ENCODE measurements around the gene PALLD. TPM values are rescaled to one million over a fixed set of nuclear protein-coding genes. Genes with fewer than 3 reads are reported as not detected.

The PALLD gene
- polyA plus RNA-seq, 3 donors, result 6.1 to 11.8 (median 9.9) TPM

DNA sequence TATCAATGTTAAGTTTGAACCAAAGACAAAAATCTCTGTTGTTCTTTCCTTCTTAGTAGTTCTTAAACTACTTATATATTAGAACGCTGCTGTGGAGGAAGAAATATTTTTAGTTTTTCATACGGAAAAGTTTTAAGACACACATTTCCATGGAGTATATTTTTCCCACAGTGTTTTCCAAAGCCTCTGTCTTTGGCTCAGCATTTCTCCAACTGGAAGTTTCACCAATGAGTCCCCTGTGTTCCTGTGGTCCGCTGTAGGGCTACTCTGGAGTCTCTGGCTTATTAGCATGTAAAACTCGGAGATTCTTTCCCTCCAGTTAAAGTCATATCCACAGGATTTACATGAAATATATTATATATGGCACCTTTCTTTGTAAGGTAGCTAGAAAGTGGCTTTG lies 264.2 kb downstream of the PALLD start:
- Histone ChIP-seq H3K9me3 (replicated peaks in 1 of 2; ENCODE audit: control insufficient read depth in 1 of 2, insufficient read depth in 1 of 2, low read length in 2 of 2) (no peaks in the 10 kb centered on the region), H4K20me1 (ENCODE audit: insufficient read depth, low read length) (no peaks in the 10 kb centered on the region), H3K4me1 (ENCODE audit: control insufficient read depth in 1 of 2, insufficient read depth in 2 of 2, low read length in 2 of 2) (peaks cover 13% of the 10 kb centered on the region in 2 donors), H3K36me3 (replicated peaks in 1 of 2; ENCODE audit: control insufficient read depth in 1 of 2, insufficient read depth in 2 of 2, low read length in 2 of 2) (no peaks in the 10 kb centered on the region), H3K4me2 (replicated peaks; ENCODE audit: extremely low read depth, low read length, poor library complexity, severe bottlenecking) (no peak overlapping the region), H3K4me3 (replicated peaks in 1 of 3; ENCODE audit: low read depth in 2 of 3, low read length in 3 of 3) (no peak overlapping the region), H2AFZ (ENCODE audit: insufficient read depth, low read depth, low read length, poor library complexity, severe bottlenecking) (no peak overlapping the region), H3K9ac (ENCODE audit: insufficient read depth, low read length, poor library complexity, severe bottlenecking) (no peak overlapping the region), H3K27me3 (ENCODE audit: control insufficient read depth in 2 of 2, insufficient read depth in 2 of 2, low read length in 2 of 2) (no peaks in the 10 kb centered on the region), H3K27ac (ENCODE audit: low read depth in 1 of 2, low read length in 2 of 2) (no peak overlapping the region), H3K79me2 (ENCODE audit: insufficient read depth, low read length) (no peaks in the 10 kb centered on the region)
- no peaks in the 10 kb centered on the region for H3K9me3 Mint-ChIP-seq
- H3K4me1 Mint-ChIP-seq, result peaks cover 15% of the 10 kb centered on the region
- intact Hi-C loops (cut with micrococcal nuclease), result no loop called here
- H3K27ac Mint-ChIP-seq, result no peak overlapping the region
- WGBS (ENCODE audit: insufficient coverage), result no CpG with 5 or more reads among the region's 4 CpGs
- H3K4me3 Mint-ChIP-seq, result no peak overlapping the region
- DNase-seq, result no peak
- TF ChIP-seq, protein P1, sequence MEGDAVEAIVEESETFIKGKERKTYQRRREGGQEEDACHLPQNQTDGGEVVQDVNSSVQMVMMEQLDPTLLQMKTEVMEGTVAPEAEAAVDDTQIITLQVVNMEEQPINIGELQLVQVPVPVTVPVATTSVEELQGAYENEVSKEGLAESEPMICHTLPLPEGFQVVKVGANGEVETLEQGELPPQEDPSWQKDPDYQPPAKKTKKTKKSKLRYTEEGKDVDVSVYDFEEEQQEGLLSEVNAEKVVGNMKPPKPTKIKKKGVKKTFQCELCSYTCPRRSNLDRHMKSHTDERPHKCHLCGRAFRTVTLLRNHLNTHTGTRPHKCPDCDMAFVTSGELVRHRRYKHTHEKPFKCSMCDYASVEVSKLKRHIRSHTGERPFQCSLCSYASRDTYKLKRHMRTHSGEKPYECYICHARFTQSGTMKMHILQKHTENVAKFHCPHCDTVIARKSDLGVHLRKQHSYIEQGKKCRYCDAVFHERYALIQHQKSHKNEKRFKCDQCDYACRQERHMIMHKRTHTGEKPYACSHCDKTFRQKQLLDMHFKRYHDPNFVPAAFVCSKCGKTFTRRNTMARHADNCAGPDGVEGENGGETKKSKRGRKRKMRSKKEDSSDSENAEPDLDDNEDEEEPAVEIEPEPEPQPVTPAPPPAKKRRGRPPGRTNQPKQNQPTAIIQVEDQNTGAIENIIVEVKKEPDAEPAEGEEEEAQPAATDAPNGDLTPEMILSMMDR (IDR thresholded peaks at IDR 0.05), result no peak
- peaks cover 0 to 3% (median 0%) of the 10 kb centered on the region in 3 donors for H3K27me3 Mint-ChIP-seq (ENCODE audit: low read depth in 3 of 3)
- no peaks in the 10 kb centered on the region for H3K36me3 Mint-ChIP-seq

DNA sequence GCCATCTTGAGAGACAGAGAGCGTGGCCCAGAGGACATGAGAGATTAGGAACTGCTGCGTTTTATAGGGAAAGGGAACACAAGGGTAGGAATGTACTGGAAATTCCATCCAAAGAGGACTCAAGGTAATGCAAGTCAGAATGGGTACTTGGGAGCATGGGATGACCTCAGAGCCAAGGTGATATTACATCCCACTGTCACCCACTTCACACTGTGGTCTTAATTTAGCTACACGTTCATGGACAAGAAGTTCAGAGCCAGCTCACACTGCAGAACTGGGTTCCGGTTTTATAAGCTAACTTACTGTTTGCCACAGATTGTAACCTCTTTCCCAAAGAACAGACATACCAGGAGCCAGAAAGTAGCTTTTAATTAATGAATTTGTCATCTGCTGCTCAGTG lies 268.5 kb downstream of the PALLD start:
- H3K9ac ChIP-seq (ENCODE audit: insufficient read depth, low read length, poor library complexity, severe bottlenecking), result no peak overlapping the region
- WGBS (ENCODE audit: insufficient coverage), result 90% methylated on average over 3 of the region's 4 CpGs

More for the DNA sequence above, 268.5 kb downstream of the PALLD start:
- Histone ChIP-seq H3K79me2 (ENCODE audit: insufficient read depth, low read length) (no peaks in the 10 kb centered on the region), H3K27me3 (ENCODE audit: control insufficient read depth in 2 of 2, insufficient read depth in 2 of 2, low read length in 2 of 2) (no peaks in the 10 kb centered on the region), H4K20me1 (ENCODE audit: insufficient read depth, low read length) (no peaks in the 10 kb centered on the region), H3K9me3 (replicated peaks in 1 of 2; ENCODE audit: control insufficient read depth in 1 of 2, insufficient read depth in 1 of 2, low read length in 2 of 2) (no peaks in the 10 kb centered on the region), H3K36me3 (replicated peaks in 1 of 2; ENCODE audit: control insufficient read depth in 1 of 2, insufficient read depth in 2 of 2, low read length in 2 of 2) (no peaks in the 10 kb centered on the region), H3K4me1 (ENCODE audit: control insufficient read depth in 1 of 2, insufficient read depth in 2 of 2, low read length in 2 of 2) (peaks cover under 1% of the 10 kb centered on the region in 2 donors), H2AFZ (ENCODE audit: insufficient read depth, low read depth, low read length, poor library complexity, severe bottlenecking) (no peak overlapping the region), H3K4me2 (replicated peaks; ENCODE audit: extremely low read depth, low read length, poor library complexity, severe bottlenecking) (no peak overlapping the region), H3K27ac (ENCODE audit: low read depth in 1 of 2, low read length in 2 of 2) (no peak overlapping the region), H3K4me3 (replicated peaks in 1 of 3; ENCODE audit: low read depth in 2 of 3, low read length in 3 of 3) (no peak overlapping the region)
- H3K9me3 Mint-ChIP-seq, result no peaks in the 10 kb centered on the region
- DNase-seq, result no peak
- intact Hi-C loops (cut with micrococcal nuclease), result no loop called here
- H3K36me3 Mint-ChIP-seq, result no peaks in the 10 kb centered on the region
- H3K27me3 Mint-ChIP-seq (ENCODE audit: low read depth in 3 of 3), result peaks cover 0 to 9% (median 2%) of the 10 kb centered on the region in 3 donors
- H3K4me3 Mint-ChIP-seq, result no peak overlapping the region
- peak overlapping the region in 1 of 7 donors; percentile 57 for H3K27ac Mint-ChIP-seq
- H3K4me1 Mint-ChIP-seq, result peaks cover 2% of the 10 kb centered on the region
- TF ChIP-seq, protein P1 (IDR thresholded peaks at IDR 0.05), result no peak

Measured in CD14-positive monocyte (primary cell).